Body of pancreas (tissue), 4 donors: ENCODE results near the gene HES5. TPM values are rescaled to one million over a fixed set of nuclear protein-coding genes. Genes with fewer than 3 reads are reported as not detected.
"Not testable (repeated sequence)": the region's sequence is repeated elsewhere in the genome, so short reads cannot be mapped to it uniquely, and the experiment has no call there.

ENCODE experiments used
- ATAC-seq: fragments of 150-250 bp; one replicate; pipeline ENCODE4 v1.9.1; 2016
- DNase-seq, 4 donors: peaks; one replicate each; pipeline ENCODE4 v3.0.0-alpha.2; 2019
- H3K27ac ChIP-seq, 4 donors: fragments of 200-600 bp; sonication (generic); 1 replicate in 3 of 4; 2 replicates in 1 of 4; pipeline versions ENCODE4 v1.5.1 to v1.6.1; 2016 to 2019; ENCODE audit warnings: mild to moderate bottlenecking in 1 of 4, mixed read lengths in 1 of 4, moderate library complexity in 1 of 4
- H3K27me3 ChIP-seq, 2 donors: fragments of 200-600 bp; sonication (generic); one replicate each; pipeline ENCODE4 v1.6.0; 2016; ENCODE audit warnings: mild to moderate bottlenecking in 1 of 2
- H3K36me3 ChIP-seq, 2 donors: fragments of 200-600 bp; sonication (generic); replicated peaks in 1 of 2; 2 replicates each; pipeline ENCODE4 v1.5.1; 2016; ENCODE audit warnings: low read depth in 2 of 2; ENCODE audit not compliant: insufficient read depth in 1 of 2
- H3K4me1 ChIP-seq: fragments of 200-600 bp; sonication (generic); one replicate; pipeline ENCODE4 v1.6.0; 2016
- H3K4me3 ChIP-seq, 2 donors: fragments of 200-600 bp; sonication (generic); 1 replicate in 1 of 2; 2 replicates in 1 of 2; pipeline ENCODE4 v1.5.1; 2016 to 2019
- H3K9me3 ChIP-seq, 3 donors: fragments of 200-600 bp; sonication (generic); 1 replicate in 2 of 3; 2 replicates in 1 of 3; pipeline ENCODE4 v1.5.1; 2016
- CTCF ChIP-seq, 7 experiments: fragments of 450-650 bp in 4 of 7; fragments of 200-600 bp in 3 of 7; sonication (generic) in 3 of 7; IDR thresholded peaks; one replicate each; pipeline ENCODE4 v1.5.1; 2016 to 2019; ENCODE audit warnings: antibody characterized with exemption in 7 of 7
- POLR2A ChIP-seq, 3 donors: fragments of 450-650 bp; IDR thresholded peaks; one replicate each; pipeline ENCODE4 v1.6.1; 2016; ENCODE audit warnings: antibody characterized with exemption in 3 of 3, mild to moderate bottlenecking in 2 of 3
- WGBS, 2 donors: methylation state at CpG; one replicate each; pipeline ENCODE4 v1.1.5; 2017; 5-methylcytosine and 5-hydroxymethylcytosine counted together
- intact Hi-C: fragments of 100-400 bp; cut with DNase I; formaldehyde crosslinking; loops from one replicate; pipeline ENCODE4 v1.15.1; 2023
- total RNA-seq, 2 donors: library from RNA; depleted of rRNA; stranded (reverse); fragments of >200 nt; gene quantifications; one replicate each; pipeline ENCODE4 v1.1.0, GENCODE V29; 2016

Gene HES5
- total RNA-seq, 2 donors from 2014 or later: not detected

GRCh38 chr1:2553871-2554620 is 24.0 kb upstream of the HES5 start:
- Histone ChIP-seq H3K27me3 (no peaks in the 10 kb centered on the region), H3K27ac (no peak overlapping the region), H3K4me3 (no peak overlapping the region), H3K36me3 (no peaks in the 10 kb centered on the region), H3K4me1 (peaks cover 38% of the 10 kb centered on the region), H3K9me3 (no peaks in the 10 kb centered on the region)
- ATAC-seq (no peak), DNase-seq (no peak)
- no peak for TF ChIP-seq CTCF (IDR thresholded peaks at IDR 0.05)
- no peak for TF ChIP-seq POLR2A (IDR thresholded peaks at IDR 0.05)
- WGBS, 2 donors: 77 to 79% methylated on average over 17 to 29 of the region's 30 CpGs
- intact Hi-C loops: no loop called here

- not testable (repeated sequence) for DNase-seq, H3K27me3 ChIP-seq
- 64% methylated on average over 8 of the region's 9 CpGs; no CpG with 5 or more reads in 1 of the 2 donors for WGBS, 2 donors
Observed at GRCh38 chr1:2553076-2553475, 23.0 kb upstream of the HES5 start.

GRCh38 chr1:2552189-2552588 is 22.1 kb upstream of the HES5 start:
- Histone ChIP-seq H3K4me1 (peaks cover 46% of the 10 kb centered on the region), H3K27me3 (no peaks in the 10 kb centered on the region), H3K4me3 (no peak overlapping the region), H3K27ac (no peak overlapping the region), H3K36me3 (no peaks in the 10 kb centered on the region), H3K9me3 (no peaks in the 10 kb centered on the region)
- TF ChIP-seq CTCF (IDR thresholded peaks at IDR 0.05) (no peak), POLR2A (IDR thresholded peaks at IDR 0.05) (no peak)
- intact Hi-C loops: no loop called here
- DNase-seq: no peak
- WGBS, 2 donors: 85% methylated on average over 17 to 23 of the region's 26 CpGs
- ATAC-seq: no peak

More at GRCh38 chr1:2553076-2553475, 23.0 kb upstream of the HES5 start:
- H3K27ac ChIP-seq, H3K9me3 ChIP-seq, intact Hi-C loops, ATAC-seq, H3K36me3 ChIP-seq, H3K4me3 ChIP-seq: not testable (repeated sequence)
- H3K4me1 ChIP-seq: peaks cover 46% of the 10 kb centered on the region

GRCh38 chr1:2551544-2551943 is 21.5 kb upstream of the HES5 start:
- H3K27me3 ChIP-seq, H3K4me3 ChIP-seq, H3K9me3 ChIP-seq, DNase-seq, intact Hi-C loops, H3K36me3 ChIP-seq, ATAC-seq, H3K27ac ChIP-seq: not testable (repeated sequence)
- 74 to 79% methylated on average over 6 to 7 of the region's 9 CpGs for WGBS, 2 donors
- H3K4me1 ChIP-seq: peaks cover 47% of the 10 kb centered on the region

GRCh38 chr1:2550309-2550861 is 20.3 kb upstream of the HES5 start:
- H3K27ac ChIP-seq, H3K4me3 ChIP-seq, DNase-seq, H3K9me3 ChIP-seq, H3K27me3 ChIP-seq, intact Hi-C loops, H3K36me3 ChIP-seq, ATAC-seq: not testable (repeated sequence)
- peaks cover 50% of the 10 kb centered on the region for H3K4me1 ChIP-seq
- 72 to 87% methylated on average over 8 to 10 of the region's 12 CpGs for WGBS, 2 donors

GRCh38 chr1:2549367-2550029 is 19.4 kb upstream of the HES5 start:
- ATAC-seq, H3K27me3 ChIP-seq, DNase-seq, H3K9me3 ChIP-seq, H3K4me3 ChIP-seq, H3K36me3 ChIP-seq, intact Hi-C loops: not testable (repeated sequence)
- peak overlapping the region; percentile 92 to 96 (median 95) for H3K27ac ChIP-seq
- H3K4me1 ChIP-seq: peaks cover 49% of the 10 kb centered on the region
- WGBS, 2 donors: 73 to 79% methylated on average over 3 to 20 of the region's 28 CpGs
